Measurements from ENCODE around the gene TMEM131L.
A peak's percentile ranks its signal among the peaks of the same experiment; 100 is the strongest.
"Not testable (repeated sequence)": the region's sequence is repeated elsewhere in the genome, so short reads cannot be mapped to it uniquely, and the experiment has no call there.

The TMEM131L gene

GRCh38 chr4:153528705-153529485 is 62.7 kb downstream of the TMEM131L start:
- DNase-seq: no peak

GRCh38 chr4:153529646-153530045 is 63.5 kb downstream of the TMEM131L start:
- no peak for DNase-seq

GRCh38 chr4:153530284-153530999 is 64.3 kb downstream of the TMEM131L start:
- no peak for DNase-seq

- no peak for DNase-seq
Measured at GRCh38 chr4:153531000-153531358, 64.8 kb downstream of the TMEM131L start.

- DNase-seq: no peak
Measured at GRCh38 chr4:153531976-153532626, 65.9 kb downstream of the TMEM131L start.

- DNase-seq: no peak
Measured at GRCh38 chr4:153532636-153533035, 66.5 kb downstream of the TMEM131L start.

GRCh38 chr4:153533387-153533786 is 67.2 kb downstream of the TMEM131L start:
- no peak for DNase-seq

GRCh38 chr4:153534792-153535629 is 68.9 kb downstream of the TMEM131L start:
- no peak for DNase-seq

- peak; percentile 45 to 51 for DNase-seq
Measured at GRCh38 chr4:153535772-153536513, 69.8 kb downstream of the TMEM131L start.

- no peak for DNase-seq
Measured at GRCh38 chr4:153537493-153537960, 71.4 kb downstream of the TMEM131L start.

- DNase-seq: no peak
Measured at GRCh38 chr4:153538487-153539357, 72.6 kb downstream of the TMEM131L start.

GRCh38 chr4:153539422-153539821 is 73.3 kb downstream of the TMEM131L start:
- DNase-seq: no peak

- no peak for DNase-seq
Measured at GRCh38 chr4:153541456-153542096, 75.4 kb downstream of the TMEM131L start.

- no peak for DNase-seq
Measured at GRCh38 chr4:153542131-153542530, 76.0 kb downstream of the TMEM131L start.

- no peak for DNase-seq
Measured at GRCh38 chr4:153542834-153543233, 76.7 kb downstream of the TMEM131L start.

- DNase-seq: no peak
Measured at GRCh38 chr4:153543351-153543750, 77.2 kb downstream of the TMEM131L start.

- no peak for DNase-seq
Measured at GRCh38 chr4:153545822-153546221, 79.7 kb downstream of the TMEM131L start.

- DNase-seq: no peak
Measured at GRCh38 chr4:153546280-153546679, 80.1 kb downstream of the TMEM131L start.

GRCh38 chr4:153547520-153547919 is 81.4 kb downstream of the TMEM131L start:
- no peak for DNase-seq

GRCh38 chr4:153548907-153549306 is 82.7 kb downstream of the TMEM131L start:
- not testable (repeated sequence) for DNase-seq

Data from NCI-H526 (cell line).